ENCODE results near the gene MMP15.
"Not testable (repeated sequence)": the region's sequence is repeated elsewhere in the genome, so short reads cannot be mapped to it uniquely, and the experiment has no call there.

MMP15 gene

GRCh38 chr16:58085584-58086251, 60.2 kb downstream of the MMP15 start:
- H3K9me3 ChIP-seq (ENCODE audit: insufficient read depth, low read length, severe bottlenecking), result no peaks in the 10 kb centered on the region
- H3K4me3 ChIP-seq (ENCODE audit: low read depth in 1 of 2, low read length in 2 of 2), result no peak overlapping the region
- H2AFZ ChIP-seq (ENCODE audit: low read depth, low read length), result no peak overlapping the region
- no peaks in the 10 kb centered on the region for H3K36me3 ChIP-seq (ENCODE audit: insufficient read depth, low read length)
- ATAC-seq (ENCODE audit: insufficient read depth, low read depth), result no peak
- H3K4me2 ChIP-seq (ENCODE audit: insufficient read depth, low read length), result no peak overlapping the region
- no peaks in the 10 kb centered on the region for H3K27me3 ChIP-seq (ENCODE audit: insufficient read depth, low read length, poor library complexity)
- H3K79me2 ChIP-seq (ENCODE audit: insufficient read depth, low read length), result no peaks in the 10 kb centered on the region
- no peak overlapping the region for H3K9ac ChIP-seq (ENCODE audit: low read depth, low read length)
- no peak for TF ChIP-seq EZH2 (IDR thresholded peaks at IDR 0.05; ENCODE audit: borderline replicate concordance, low read depth, low read length, severe bottlenecking)
- TF ChIP-seq, protein P1, sequence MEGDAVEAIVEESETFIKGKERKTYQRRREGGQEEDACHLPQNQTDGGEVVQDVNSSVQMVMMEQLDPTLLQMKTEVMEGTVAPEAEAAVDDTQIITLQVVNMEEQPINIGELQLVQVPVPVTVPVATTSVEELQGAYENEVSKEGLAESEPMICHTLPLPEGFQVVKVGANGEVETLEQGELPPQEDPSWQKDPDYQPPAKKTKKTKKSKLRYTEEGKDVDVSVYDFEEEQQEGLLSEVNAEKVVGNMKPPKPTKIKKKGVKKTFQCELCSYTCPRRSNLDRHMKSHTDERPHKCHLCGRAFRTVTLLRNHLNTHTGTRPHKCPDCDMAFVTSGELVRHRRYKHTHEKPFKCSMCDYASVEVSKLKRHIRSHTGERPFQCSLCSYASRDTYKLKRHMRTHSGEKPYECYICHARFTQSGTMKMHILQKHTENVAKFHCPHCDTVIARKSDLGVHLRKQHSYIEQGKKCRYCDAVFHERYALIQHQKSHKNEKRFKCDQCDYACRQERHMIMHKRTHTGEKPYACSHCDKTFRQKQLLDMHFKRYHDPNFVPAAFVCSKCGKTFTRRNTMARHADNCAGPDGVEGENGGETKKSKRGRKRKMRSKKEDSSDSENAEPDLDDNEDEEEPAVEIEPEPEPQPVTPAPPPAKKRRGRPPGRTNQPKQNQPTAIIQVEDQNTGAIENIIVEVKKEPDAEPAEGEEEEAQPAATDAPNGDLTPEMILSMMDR (IDR thresholded peaks at IDR 0.05; ENCODE audit: borderline replicate concordance, extremely low read depth, low read length, poor library complexity, severe bottlenecking), result no peak
- H4K20me1 ChIP-seq (ENCODE audit: insufficient read depth, low read length), result no peaks in the 10 kb centered on the region
- no peaks in the 10 kb centered on the region for H3K4me1 ChIP-seq (ENCODE audit: insufficient read depth, low read length)
- peak; percentile 15 for DNase-seq
- H3K27ac ChIP-seq (ENCODE audit: low read length), result no peak overlapping the region

DNA sequence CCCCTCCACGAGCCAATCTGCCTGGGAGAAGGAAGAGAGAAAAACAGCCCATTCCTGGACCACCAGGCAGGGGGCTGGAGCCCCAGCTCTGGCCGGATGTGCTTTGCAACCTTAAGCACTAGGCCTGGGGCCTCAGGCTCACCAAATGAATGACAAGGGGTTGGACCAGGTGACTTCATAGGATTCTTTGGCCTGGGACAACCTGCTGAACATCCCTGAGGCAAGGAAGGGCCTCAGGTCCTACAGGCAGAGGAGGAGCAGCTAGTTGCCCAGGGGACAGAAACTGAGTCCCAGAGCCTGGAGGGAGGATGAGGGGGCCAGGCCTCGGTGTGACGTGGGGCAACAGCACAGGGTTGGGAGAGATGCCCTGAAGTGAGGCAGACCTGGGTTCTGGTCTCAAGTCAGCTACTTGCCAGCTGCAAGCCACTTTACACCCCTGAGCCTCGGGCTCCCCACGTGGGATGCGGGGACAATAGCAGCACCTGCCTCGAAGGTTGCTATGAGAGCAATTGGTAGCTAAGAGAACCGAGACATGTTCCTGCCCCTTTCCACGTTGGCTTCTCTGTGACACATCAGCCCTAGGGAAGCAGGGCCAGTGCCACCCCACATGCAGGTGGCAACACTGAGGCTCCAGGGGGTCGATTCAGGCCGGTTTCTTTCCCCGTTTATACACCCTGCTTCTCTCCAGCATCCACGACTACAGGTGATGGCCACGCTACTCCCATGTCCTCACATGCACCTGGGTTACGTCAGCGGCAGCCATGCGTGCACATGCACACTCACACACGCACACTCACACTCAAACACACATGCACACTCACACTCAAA, 61.0 kb downstream of the MMP15 start:
- DNase-seq (no peak), ATAC-seq (ENCODE audit: insufficient read depth, low read depth) (no peak)
- no peak for TF ChIP-seq EZH2 (IDR thresholded peaks at IDR 0.05; ENCODE audit: borderline replicate concordance, low read depth, low read length, severe bottlenecking)
- Histone ChIP-seq H3K9me3 (ENCODE audit: insufficient read depth, low read length, severe bottlenecking) (no peaks in the 10 kb centered on the region), H3K79me2 (ENCODE audit: insufficient read depth, low read length) (no peaks in the 10 kb centered on the region), H3K27me3 (ENCODE audit: insufficient read depth, low read length, poor library complexity) (no peaks in the 10 kb centered on the region), H3K4me2 (ENCODE audit: insufficient read depth, low read length) (no peak overlapping the region), H4K20me1 (ENCODE audit: insufficient read depth, low read length) (no peaks in the 10 kb centered on the region), H2AFZ (ENCODE audit: low read depth, low read length) (no peak overlapping the region), H3K4me3 (ENCODE audit: low read depth in 1 of 2, low read length in 2 of 2) (no peak overlapping the region), H3K9ac (ENCODE audit: low read depth, low read length) (no peak overlapping the region), H3K27ac (ENCODE audit: low read length) (no peak overlapping the region), H3K4me1 (ENCODE audit: insufficient read depth, low read length) (no peaks in the 10 kb centered on the region), H3K36me3 (ENCODE audit: insufficient read depth, low read length) (no peaks in the 10 kb centered on the region)

DNA sequence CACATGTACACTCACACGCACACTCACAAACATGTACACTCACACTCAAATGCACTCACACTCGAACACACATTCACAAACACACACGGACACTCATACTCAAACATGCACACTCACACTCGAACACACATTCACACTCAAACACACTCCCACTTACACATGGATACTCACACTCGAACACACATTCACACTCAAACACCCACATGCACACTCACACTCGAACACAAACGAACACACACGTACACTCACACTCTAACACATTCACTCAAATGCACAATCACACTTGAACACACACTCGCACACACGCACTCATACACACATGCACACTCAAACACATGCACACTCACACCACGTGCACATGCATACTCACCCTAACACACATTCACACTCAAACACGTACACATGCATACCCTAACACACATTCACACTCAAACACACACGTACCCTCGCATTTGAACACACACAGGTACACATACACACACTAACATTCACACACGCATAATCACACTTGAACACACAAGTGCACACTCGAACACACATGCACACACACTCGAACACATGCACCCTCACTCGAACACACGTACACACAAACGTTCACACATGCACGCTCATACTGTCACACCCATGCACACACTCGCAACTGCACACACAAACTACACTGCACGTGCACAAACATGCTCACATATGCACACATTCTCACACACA, 61.8 kb downstream of the MMP15 start:
- Histone ChIP-seq H3K9me3 (ENCODE audit: insufficient read depth, low read length, severe bottlenecking) (no peaks in the 10 kb centered on the region), H3K9ac (ENCODE audit: low read depth, low read length) (no peak overlapping the region), H3K4me2 (ENCODE audit: insufficient read depth, low read length) (no peak overlapping the region), H3K27ac (ENCODE audit: low read length) (no peak overlapping the region), H3K27me3 (ENCODE audit: insufficient read depth, low read length, poor library complexity) (no peaks in the 10 kb centered on the region), H4K20me1 (ENCODE audit: insufficient read depth, low read length) (no peaks in the 10 kb centered on the region), H2AFZ (ENCODE audit: low read depth, low read length) (no peak overlapping the region), H3K4me3 (ENCODE audit: low read depth in 1 of 2, low read length in 2 of 2) (no peak overlapping the region), H3K36me3 (ENCODE audit: insufficient read depth, low read length) (no peaks in the 10 kb centered on the region), H3K79me2 (ENCODE audit: insufficient read depth, low read length) (no peaks in the 10 kb centered on the region), H3K4me1 (ENCODE audit: insufficient read depth, low read length) (no peaks in the 10 kb centered on the region)
- no peak for TF ChIP-seq EZH2 (IDR thresholded peaks at IDR 0.05; ENCODE audit: borderline replicate concordance, low read depth, low read length, severe bottlenecking)
- TF ChIP-seq, protein P1 (IDR thresholded peaks at IDR 0.05; ENCODE audit: borderline replicate concordance, extremely low read depth, low read length, poor library complexity, severe bottlenecking), result no peak
- no peak for ATAC-seq (ENCODE audit: insufficient read depth, low read depth)
- no peak for DNase-seq

- H3K4me3 ChIP-seq (ENCODE audit: low read depth in 1 of 2, low read length in 2 of 2), result no peak overlapping the region
- H3K27me3 ChIP-seq (ENCODE audit: insufficient read depth, low read length, poor library complexity), result no peaks in the 10 kb centered on the region
- H3K9ac ChIP-seq (ENCODE audit: low read depth, low read length), result no peak overlapping the region
- no peaks in the 10 kb centered on the region for H4K20me1 ChIP-seq (ENCODE audit: insufficient read depth, low read length)
- no peaks in the 10 kb centered on the region for H3K9me3 ChIP-seq (ENCODE audit: insufficient read depth, low read length, severe bottlenecking)
- ATAC-seq (ENCODE audit: insufficient read depth, low read depth) (no peak), DNase-seq (no peak)
- no peak for TF ChIP-seq EZH2 (IDR thresholded peaks at IDR 0.05; ENCODE audit: borderline replicate concordance, low read depth, low read length, severe bottlenecking)
- TF ChIP-seq, protein P1 (IDR thresholded peaks at IDR 0.05; ENCODE audit: borderline replicate concordance, extremely low read depth, low read length, poor library complexity, severe bottlenecking), result no peak
- no peaks in the 10 kb centered on the region for H3K79me2 ChIP-seq (ENCODE audit: insufficient read depth, low read length)
- H2AFZ ChIP-seq (ENCODE audit: low read depth, low read length), result no peak overlapping the region
- no peak overlapping the region for H3K4me2 ChIP-seq (ENCODE audit: insufficient read depth, low read length)
- no peaks in the 10 kb centered on the region for H3K36me3 ChIP-seq (ENCODE audit: insufficient read depth, low read length)
- no peak overlapping the region for H3K27ac ChIP-seq (ENCODE audit: low read length)
- H3K4me1 ChIP-seq (ENCODE audit: insufficient read depth, low read length), result no peaks in the 10 kb centered on the region
Observed at GRCh38 chr16:58088091-58088490, 62.5 kb downstream of the MMP15 start.

DNA sequence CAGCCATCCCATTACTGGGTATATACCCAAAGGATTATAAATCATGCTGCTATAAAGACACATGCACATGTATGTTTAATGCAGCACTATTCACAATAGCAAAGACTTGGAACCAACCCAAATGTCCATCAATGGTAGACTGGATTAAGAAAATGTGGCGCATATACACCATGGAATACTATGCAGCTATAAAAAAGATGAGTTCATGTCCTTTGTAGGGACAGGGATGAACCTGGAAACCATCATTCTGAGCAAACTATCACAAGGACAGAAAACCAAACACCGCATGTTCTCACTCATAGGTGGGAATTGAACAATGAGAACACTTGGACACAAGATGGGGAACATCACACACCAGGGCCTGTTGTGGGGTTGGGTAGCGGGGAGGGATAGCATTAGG, 64.8 kb downstream of the MMP15 start:
- DNase-seq; H3K79me2 ChIP-seq (ENCODE audit: insufficient read depth, low read length); H3K9ac ChIP-seq (ENCODE audit: low read depth, low read length); H3K27ac ChIP-seq (ENCODE audit: low read length); H3K9me3 ChIP-seq (ENCODE audit: insufficient read depth, low read length, severe bottlenecking); H4K20me1 ChIP-seq (ENCODE audit: insufficient read depth, low read length); H3K4me1 ChIP-seq (ENCODE audit: insufficient read depth, low read length); H3K4me3 ChIP-seq (ENCODE audit: low read depth in 1 of 2, low read length in 2 of 2); H3K27me3 ChIP-seq (ENCODE audit: insufficient read depth, low read length, poor library complexity); H3K4me2 ChIP-seq (ENCODE audit: insufficient read depth, low read length); ATAC-seq (ENCODE audit: insufficient read depth, low read depth); H3K36me3 ChIP-seq (ENCODE audit: insufficient read depth, low read length); H2AFZ ChIP-seq (ENCODE audit: low read depth, low read length): not testable (repeated sequence)

All from DND-41 (cell line).